Prostate gland (tissue), 2 donors: ENCODE results near the gene TSPAN3. TPM values are rescaled to one million over a fixed set of nuclear protein-coding genes. Genes with fewer than 3 reads are reported as not detected.

Source experiments
- DNase-seq: peaks from one replicate; pipeline ENCODE4 v3.0.0-alpha.2; 2019; ENCODE audit warnings: low spot score
- H3K27ac ChIP-seq, 2 donors: fragments of 200-600 bp; sonication (generic); 2 replicates each; pipeline ENCODE4 v1.5.1; 2017 to 2019
- H3K27me3 ChIP-seq: fragments of 200-600 bp; sonication (generic); replicated peaks from 2 replicates; pipeline ENCODE4 v1.5.1; 2019; ENCODE audit not compliant: insufficient read depth
- H3K36me3 ChIP-seq, 2 donors: fragments of 200-600 bp; sonication (generic); 1 replicate in 1 of 2; 2 replicates in 1 of 2; pipeline versions ENCODE4 v1.5.1 to v1.8.1; 2017 to 2019
- H3K4me1 ChIP-seq: fragments of 200-600 bp; sonication (generic); replicated peaks from 2 replicates; pipeline ENCODE4 v1.5.1; 2019
- H3K4me3 ChIP-seq, 2 donors: fragments of 200-600 bp; sonication (generic); 2 replicates each; pipeline ENCODE4 v1.5.1; 2017 to 2019
- H3K9me3 ChIP-seq: fragments of 200-600 bp; sonication (generic); 2 replicates; pipeline ENCODE4 v1.5.1; 2017
- CTCF ChIP-seq, 4 experiments: fragments of 200-600 bp in 2 of 4; fragments of 450-650 bp in 2 of 4; sonication (generic) in 2 of 4; IDR thresholded peaks; 1 replicate in 3 of 4; 2 replicates in 1 of 4; pipeline ENCODE4 v1.5.1; 2016 to 2019; ENCODE audit warnings: antibody characterized with exemption in 4 of 4, mild to moderate bottlenecking in 2 of 4, moderate library complexity in 2 of 4
- POLR2A ChIP-seq: fragments of 450-650 bp; IDR thresholded peaks from one replicate; pipeline ENCODE4 v1.6.1; 2016; ENCODE audit warnings: antibody characterized with exemption, mild to moderate bottlenecking
- POLR2AphosphoS5 ChIP-seq: sonication (generic); formaldehyde crosslinking; IDR thresholded peaks from one replicate; pipeline ENCODE4 v1.6.1; 2017; ENCODE audit warnings: antibody characterized with exemption
- WGBS: methylation state at CpG from one replicate; pipeline ENCODE4 v1.1.5; 2018; 5-methylcytosine and 5-hydroxymethylcytosine counted together
- intact Hi-C: fragments of 100-400 bp; cut with DNase I; formaldehyde crosslinking; loops from one replicate; pipeline ENCODE4 v1.14.2; 2022
- total RNA-seq, 2 donors: library from RNA; depleted of rRNA; stranded (reverse); fragments of >200 nt; gene quantifications; one replicate each; pipeline ENCODE4 v1.1.0, GENCODE V29; 2016

The TSPAN3 gene
- total RNA-seq, 2 donors from 2014 or later = 234 to 238 TPM

- H3K36me3 ChIP-seq = no peaks in the 10 kb centered on the region
- no peaks in the 10 kb centered on the region for H3K4me1 ChIP-seq
- H3K4me3 ChIP-seq = no peak overlapping the region
- H3K27me3 ChIP-seq = no peaks in the 10 kb centered on the region
- DNase-seq = no peak
- TF ChIP-seq POLR2A (no peak), CTCF (IDR thresholded peaks at IDR 0.05) (no peak), POLR2AphosphoS5 (no peak)
- H3K27ac ChIP-seq = no peak overlapping the region
- WGBS = 83% methylated on average over 20 of the region's 20 CpGs
- H3K9me3 ChIP-seq = no peaks in the 10 kb centered on the region
- intact Hi-C loops = no loop called here
These were observed 27.7 kb downstream of the TSPAN3 start for GRCh38 chr15:77042955-77043920.

GRCh38 chr15:77042245-77042919, 28.5 kb downstream of the TSPAN3 start:
- 75% methylated on average over 8 of the region's 8 CpGs for WGBS
- DNase-seq = no peak
- TF ChIP-seq POLR2AphosphoS5 = no peak
- no peak for TF ChIP-seq CTCF (IDR thresholded peaks at IDR 0.05)
- TF ChIP-seq POLR2A = no peak
- Histone ChIP-seq H3K9me3 (no peaks in the 10 kb centered on the region), H3K27ac (no peak overlapping the region), H3K4me3 (no peak overlapping the region), H3K4me1 (no peaks in the 10 kb centered on the region), H3K36me3 (no peaks in the 10 kb centered on the region), H3K27me3 (no peaks in the 10 kb centered on the region)
- intact Hi-C loops = no loop called here

GRCh38 chr15:77040673-77041072, 30.2 kb downstream of the TSPAN3 start:
- WGBS = 85% methylated on average over 5 of the region's 5 CpGs
- H3K4me3 ChIP-seq = no peak overlapping the region
- H3K27me3 ChIP-seq = no peaks in the 10 kb centered on the region
- no peak for DNase-seq
- H3K4me1 ChIP-seq = no peaks in the 10 kb centered on the region
- H3K36me3 ChIP-seq = no peaks in the 10 kb centered on the region
- no peaks in the 10 kb centered on the region for H3K9me3 ChIP-seq
- no peak overlapping the region for H3K27ac ChIP-seq
- TF ChIP-seq CTCF (IDR thresholded peaks at IDR 0.05) (no peak), POLR2AphosphoS5 (no peak), POLR2A (no peak)
- intact Hi-C loops = no loop called here

- Histone ChIP-seq H3K4me3 (no peak overlapping the region), H3K36me3 (no peaks in the 10 kb centered on the region), H3K9me3 (no peaks in the 10 kb centered on the region), H3K4me1 (no peaks in the 10 kb centered on the region), H3K27me3 (no peaks in the 10 kb centered on the region), H3K27ac (no peak overlapping the region)
- DNase-seq = no peak
- 90% methylated on average over 4 of the region's 8 CpGs for WGBS
- TF ChIP-seq CTCF (IDR thresholded peaks at IDR 0.05) (no peak), POLR2A (no peak), POLR2AphosphoS5 (no peak)
- intact Hi-C loops = no loop called here
These were observed 31.1 kb downstream of the TSPAN3 start for GRCh38 chr15:77039848-77040247.
